AG08396 (cell line): ENCODE measurements around the gene ANKRD63.

Experiments used
- DNase-seq: peaks from one replicate; pipeline ENCODE4 v3.0.0; 2012; ENCODE audit warnings: low spot score, mixed read lengths

Gene ANKRD63

GRCh38 chr15:40257656-40258450 lies 25.0 kb downstream of the ANKRD63 start:
- no peak for DNase-seq

GRCh38 chr15:40256638-40257235 lies 26.1 kb downstream of the ANKRD63 start:
- DNase-seq, result no peak

- no peak for DNase-seq
Measured at GRCh38 chr15:40255033-40255432, 27.8 kb downstream of the ANKRD63 start.

GRCh38 chr15:40254452-40254851 lies 28.4 kb downstream of the ANKRD63 start:
- DNase-seq, result no peak

GRCh38 chr15:40253167-40253790 lies 29.6 kb downstream of the ANKRD63 start:
- no peak for DNase-seq

- DNase-seq, result no peak
Measured at GRCh38 chr15:40252438-40253166, 30.3 kb downstream of the ANKRD63 start.

GRCh38 chr15:40252141-40252437 lies 30.8 kb downstream of the ANKRD63 start:
- DNase-seq, result no peak

- DNase-seq, result no peak
Measured at GRCh38 chr15:40251486-40252140, 31.3 kb downstream of the ANKRD63 start.

- DNase-seq, result no peak
Measured at GRCh38 chr15:40250771-40251483, 31.9 kb downstream of the ANKRD63 start.

GRCh38 chr15:40250304-40250656 lies 32.6 kb downstream of the ANKRD63 start:
- no peak for DNase-seq

GRCh38 chr15:40249477-40250303 lies 33.2 kb downstream of the ANKRD63 start:
- no peak for DNase-seq

- no peak for DNase-seq
Measured at GRCh38 chr15:40248006-40248783, 34.7 kb downstream of the ANKRD63 start.

- no peak for DNase-seq
Measured at GRCh38 chr15:40247406-40247971, 35.4 kb downstream of the ANKRD63 start.

GRCh38 chr15:40246496-40247280 lies 36.2 kb downstream of the ANKRD63 start:
- DNase-seq, result no peak

- no peak for DNase-seq
Measured at GRCh38 chr15:40245666-40246450, 37.0 kb downstream of the ANKRD63 start.

- DNase-seq, result no peak
Measured at GRCh38 chr15:40244961-40245523, 37.8 kb downstream of the ANKRD63 start.

GRCh38 chr15:40243126-40243810 lies 39.6 kb downstream of the ANKRD63 start:
- DNase-seq, result no peak
